Activated CD8-positive, alpha-beta memory T cell treated with anti-CD3 and anti-CD28 coated beads, Interleukin-2, amount 50 U/mL, for 48 hours (primary cell): ENCODE data around the gene TMC6.
A peak's percentile ranks its signal among the peaks of the same experiment; 100 is the strongest.
"Not testable (repeated sequence)": the region's sequence is repeated elsewhere in the genome, so short reads cannot be mapped to it uniquely, and the experiment has no call there.

Source experiments
- DNase-seq: peaks from one replicate; pipeline ENCODE4 v3.0.0-alpha.2; 2020

Gene TMC6

GRCh38 chr17:78154903-78155811 is 26.6 kb upstream of the TMC6 start:
- DNase-seq, result no peak

DNA sequence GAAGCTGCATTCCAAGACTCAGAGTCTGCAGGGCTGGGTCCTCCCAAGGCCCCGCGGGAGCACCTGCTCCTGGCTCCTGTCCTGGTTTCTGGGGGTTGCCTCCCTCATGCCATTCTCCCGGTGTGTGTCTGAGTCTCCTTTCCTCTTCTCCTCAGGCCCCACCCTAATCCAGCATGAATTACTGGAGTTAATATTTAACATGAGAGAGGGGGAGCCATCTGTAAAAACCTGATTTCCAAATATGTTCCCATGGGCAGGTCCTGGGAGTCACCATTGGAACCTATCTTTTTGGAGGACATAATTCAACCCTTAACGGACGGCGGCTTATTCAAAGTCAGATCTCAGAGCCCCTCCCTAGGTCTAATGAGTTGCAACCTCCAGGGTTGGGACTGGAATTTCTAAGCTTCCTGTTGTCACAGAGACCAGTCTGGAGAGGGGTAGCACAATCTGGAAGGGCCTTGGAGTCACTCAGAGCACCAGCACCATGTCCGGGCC is 23.0 kb upstream of the TMC6 start:
- DNase-seq, result no peak

GRCh38 chr17:78148286-78149016 is 19.9 kb upstream of the TMC6 start:
- DNase-seq, result no peak

DNA sequence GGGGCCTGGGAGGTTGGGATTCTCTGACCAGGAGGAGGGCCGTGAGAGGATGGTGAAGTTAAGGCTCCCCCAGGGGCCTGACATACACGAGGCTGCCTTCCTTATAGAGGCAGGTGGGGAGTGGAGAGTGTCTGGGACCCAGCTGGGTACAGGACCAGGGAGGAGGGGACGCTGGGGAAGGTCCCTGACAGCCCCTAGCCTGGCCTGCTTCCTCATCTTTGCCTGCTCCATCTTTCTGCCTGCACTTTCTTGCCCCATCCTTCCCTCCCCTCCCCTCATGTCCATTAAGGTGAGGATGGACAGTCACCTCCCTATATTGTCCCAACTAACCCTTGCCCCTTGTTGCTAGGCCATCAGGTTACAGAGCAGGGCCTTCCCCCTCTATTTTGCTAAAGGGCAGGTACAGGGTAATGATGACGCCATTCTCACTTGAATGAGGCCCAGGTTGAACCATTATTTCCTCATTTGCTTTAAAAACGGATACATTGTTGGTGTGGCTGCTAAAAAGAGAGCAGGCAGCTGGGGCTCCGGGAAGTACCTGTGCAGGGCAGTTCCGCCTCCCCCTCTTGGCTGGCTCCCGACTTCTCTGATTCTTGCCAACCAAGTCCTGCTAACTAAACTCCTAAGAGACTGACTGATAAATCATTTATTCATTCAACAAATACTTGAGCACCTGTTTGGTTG is 18.9 kb upstream of the TMC6 start:
- DNase-seq, result no peak

GRCh38 chr17:78146881-78147280 is 18.3 kb upstream of the TMC6 start:
- DNase-seq, result no peak

GRCh38 chr17:78146471-78146869 is 17.9 kb upstream of the TMC6 start:
- DNase-seq, result no peak

GRCh38 chr17:78144736-78145641 is 16.4 kb upstream of the TMC6 start:
- DNase-seq, result no peak

DNA sequence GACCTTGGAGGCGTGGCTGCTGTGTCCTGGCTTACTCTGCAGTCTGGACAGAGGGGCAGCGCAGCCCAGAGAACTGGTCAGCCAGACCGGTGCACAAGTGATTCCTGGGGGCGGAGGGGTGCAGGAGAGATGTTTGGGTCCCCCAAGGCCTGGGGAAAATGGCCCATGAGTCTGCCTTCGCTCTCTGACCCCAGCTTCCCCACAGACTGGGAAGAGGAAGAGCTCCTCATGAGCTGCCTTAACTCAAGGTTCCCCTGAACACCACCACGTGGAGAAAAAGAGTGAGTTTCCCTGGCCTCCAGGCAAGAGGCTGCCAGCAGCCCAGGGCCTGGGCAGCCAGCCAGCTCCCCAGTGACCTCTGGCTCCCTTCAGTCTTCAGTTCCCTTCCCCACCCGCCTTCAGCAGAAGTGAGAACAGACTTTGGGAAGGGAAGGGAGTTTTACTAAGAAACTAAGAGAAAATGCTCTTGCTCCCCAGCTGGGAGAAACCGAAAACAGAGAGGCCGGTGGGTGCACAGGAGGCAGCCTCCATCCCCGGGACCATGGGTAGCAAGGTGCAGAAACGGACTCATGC is 15.7 kb upstream of the TMC6 start:
- DNase-seq, result no peak

DNA sequence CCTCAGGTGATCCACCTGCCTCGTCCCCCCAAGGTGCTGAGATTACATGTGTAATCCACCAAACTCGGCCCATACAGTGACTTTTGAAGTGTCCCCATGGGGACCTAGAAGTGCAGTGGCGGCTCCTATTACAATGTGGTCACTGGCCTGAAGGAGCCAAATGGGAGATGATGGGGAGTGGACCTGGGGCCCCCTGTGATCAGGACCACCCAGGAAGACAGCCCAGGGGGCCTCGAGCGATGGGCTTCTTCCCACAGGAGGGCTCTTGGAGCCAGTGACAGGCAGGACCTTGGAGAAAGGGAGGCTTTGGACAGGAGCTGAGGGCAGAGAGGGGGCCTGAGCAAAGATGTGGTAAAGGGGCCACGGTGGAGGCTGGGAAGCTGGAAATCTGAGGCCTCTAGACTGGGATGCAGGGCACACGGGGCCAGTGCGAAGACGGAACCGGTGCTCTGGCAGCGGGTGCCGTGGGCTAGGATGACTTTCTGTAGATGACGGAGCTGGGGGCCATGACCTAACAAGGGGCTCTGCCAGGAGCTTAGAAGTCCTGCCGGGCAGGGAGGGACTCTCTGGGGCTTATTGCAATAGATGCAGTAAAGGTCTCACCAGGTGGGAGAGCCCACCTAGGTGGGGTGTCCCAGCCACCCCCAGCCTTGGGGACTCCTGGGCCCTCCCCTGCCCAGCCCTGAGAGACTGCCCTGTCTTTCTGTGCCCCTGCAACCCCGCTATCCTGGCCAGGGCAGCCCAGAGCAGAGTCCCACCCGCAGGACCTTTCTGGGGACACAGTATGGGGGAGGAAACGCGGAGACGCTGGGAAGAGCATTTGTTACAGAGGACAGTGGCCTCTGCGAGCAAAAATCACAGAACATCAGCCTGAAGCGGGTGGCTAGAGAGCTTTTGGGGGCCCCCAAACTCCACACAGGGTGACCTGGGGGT is 14.9 kb upstream of the TMC6 start:
- DNase-seq, result no peak

DNA sequence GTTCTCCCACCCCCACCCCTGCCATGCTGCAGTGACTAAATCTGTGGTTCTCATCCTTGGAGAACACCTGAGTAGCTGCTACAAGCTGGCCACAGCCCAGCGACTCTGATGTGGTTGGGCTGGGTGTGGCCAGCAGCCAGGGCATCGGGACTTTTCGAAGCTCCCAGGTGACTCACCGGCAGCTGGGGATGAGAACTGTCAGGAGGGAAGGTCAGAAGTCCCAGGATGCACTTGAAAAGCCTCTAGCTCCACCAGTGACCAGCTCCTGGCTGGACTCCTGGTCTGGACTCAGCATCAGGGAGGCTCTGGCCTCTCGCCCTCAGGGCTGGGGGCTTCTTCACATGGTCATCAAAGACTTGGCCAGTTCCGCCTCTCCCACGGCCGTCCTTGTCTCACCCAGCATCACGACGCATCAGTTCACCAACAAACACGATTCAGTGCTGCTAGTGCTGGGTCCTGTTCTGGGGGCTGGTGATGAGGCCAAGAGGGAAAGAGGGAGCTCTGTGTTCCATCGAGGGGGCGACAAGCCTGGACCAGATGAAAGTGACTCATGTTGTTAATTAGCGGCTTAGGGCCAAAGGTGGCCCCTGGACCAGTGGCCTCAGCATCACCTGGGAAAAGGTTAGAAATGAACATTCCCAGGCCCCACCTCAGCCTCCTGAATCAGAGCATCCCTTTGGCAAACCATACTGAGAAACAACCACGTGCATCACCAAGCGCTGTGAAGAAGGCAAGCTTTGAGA is 13.7 kb upstream of the TMC6 start:
- no peak for DNase-seq

DNA sequence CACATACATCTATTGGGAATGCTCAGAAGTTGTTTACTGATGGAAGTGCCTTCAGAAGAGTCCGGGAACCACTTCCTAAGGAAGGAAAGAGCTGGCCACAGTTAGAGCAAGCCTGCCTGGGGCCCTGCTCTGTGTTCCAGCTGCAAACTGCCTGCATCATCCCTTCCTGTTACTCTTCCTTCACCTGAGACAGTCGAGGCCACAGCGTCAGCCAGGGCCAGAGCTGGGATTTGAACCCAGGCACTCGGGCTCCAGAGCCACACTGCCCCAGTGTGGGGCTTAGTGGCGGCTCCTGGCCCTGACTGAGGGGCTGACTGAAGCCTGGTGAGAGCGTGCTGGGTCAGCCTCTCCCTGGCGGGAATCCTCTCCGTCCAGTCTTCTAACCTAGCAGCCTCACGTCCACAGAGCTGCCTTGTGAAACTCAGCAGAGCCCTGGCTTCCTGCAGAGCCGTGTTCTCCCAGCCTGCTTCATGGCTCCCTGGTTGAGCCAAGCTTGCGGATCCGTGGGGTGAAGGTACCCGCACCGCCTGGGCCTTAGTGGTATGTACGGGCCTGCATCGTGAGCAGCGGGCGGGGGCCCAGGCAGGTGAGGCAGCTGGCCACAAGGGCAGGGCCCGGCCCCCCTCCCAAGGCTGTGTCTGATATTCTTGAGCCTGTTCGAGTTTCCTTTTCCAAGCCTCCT is 13.0 kb upstream of the TMC6 start:
- no peak for DNase-seq

DNA sequence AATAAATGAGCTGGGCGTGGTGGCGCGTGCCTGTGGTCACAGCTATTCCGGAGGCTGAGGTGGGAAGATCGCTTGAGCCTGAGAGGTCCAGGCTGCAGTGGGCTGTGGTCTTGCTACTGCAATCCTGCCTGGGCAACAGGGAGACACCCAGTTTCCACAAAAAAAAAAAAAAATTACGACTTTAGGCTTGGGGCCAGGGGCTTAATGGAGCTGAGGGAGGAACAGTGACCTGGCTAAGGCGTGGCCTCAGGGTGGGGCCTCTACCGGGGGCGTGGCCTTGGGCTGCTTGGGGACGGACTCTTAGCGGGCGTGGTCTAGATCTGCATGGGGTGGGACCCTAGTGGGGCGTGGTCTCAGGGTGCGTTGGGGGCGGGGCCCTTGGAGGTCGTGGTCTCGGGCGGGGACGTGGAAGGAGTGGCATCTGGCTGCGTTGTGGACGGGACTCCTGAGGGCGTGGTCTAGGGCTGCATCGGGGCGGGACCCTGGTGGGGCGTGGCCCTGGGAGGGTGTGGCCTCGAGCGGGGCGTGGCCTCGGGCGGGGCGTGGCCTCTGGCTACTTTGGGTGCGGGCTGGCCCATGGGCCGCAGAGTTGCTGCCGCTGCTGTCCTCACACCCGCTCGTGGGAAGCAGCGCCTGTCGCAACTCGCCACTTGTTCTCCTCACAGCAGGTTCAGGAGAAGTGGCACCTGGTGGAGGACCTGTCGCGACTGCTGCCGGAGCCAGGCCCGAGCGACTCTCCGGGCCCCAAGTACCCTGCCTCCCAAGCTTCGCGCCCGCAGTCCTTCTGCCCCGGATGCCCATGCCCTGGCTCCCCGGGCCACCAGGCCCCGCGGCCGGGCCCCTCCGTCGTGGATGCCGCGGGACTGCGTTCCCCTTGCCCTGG is 11.9 kb upstream of the TMC6 start:
- DNase-seq, result peak; percentile 99

DNA sequence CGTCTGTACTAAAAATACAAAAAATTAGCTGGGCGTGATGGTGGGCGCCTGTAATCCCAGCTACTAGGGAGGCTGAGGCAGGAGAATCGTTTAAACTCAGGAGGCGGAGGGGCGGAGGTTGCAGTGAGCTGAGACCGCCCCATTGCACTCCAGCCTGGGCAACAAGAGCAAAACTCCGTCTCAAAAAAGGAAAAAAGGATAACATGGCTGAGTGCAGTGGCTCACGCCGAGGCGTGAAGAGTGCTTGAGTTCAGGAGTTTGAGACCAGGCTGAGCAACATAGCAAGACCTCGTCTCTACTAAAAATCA is 11.3 kb upstream of the TMC6 start:
- DNase-seq, result not testable (repeated sequence)

DNA sequence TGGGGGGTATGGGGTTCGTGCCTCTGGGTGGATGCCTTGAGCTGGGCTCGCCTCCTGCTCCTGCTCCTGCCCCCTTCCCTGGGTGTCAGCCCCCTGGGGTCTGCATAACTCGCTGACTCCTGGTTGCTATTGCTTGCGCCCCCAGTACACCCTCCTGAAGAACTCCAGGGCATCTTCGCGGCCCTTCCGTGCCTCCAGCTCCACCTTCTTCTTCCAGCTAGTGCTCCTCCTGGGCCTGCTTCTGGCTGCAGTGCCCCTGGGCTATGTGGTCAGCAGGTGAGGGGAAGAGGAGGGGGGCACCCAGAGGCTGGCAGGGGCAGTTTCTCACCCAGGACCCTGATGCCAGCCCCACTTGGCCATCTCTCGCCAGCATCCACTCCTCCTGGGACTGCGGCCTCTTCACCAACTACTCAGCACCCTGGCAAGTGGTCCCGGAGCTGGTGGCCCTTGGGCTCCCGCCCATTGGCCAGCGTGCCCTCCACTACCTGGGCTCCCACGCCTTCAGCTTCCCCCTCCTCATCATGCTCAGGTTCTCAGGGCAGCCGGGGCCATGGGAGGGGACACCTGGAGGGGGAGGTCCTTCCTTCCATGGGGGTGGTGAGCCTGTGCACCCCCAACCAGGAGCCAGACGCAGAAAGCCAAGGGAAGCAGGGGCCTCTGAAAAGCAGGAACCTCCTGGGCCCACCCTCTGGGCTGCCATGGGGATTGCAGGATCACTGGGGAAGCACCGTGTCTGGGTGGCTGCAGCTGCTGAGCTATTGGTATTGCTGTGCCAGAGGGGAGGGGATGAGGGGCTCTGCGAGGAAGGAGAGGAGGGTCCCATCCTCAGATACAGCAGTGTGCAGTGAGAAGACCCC is 9.9 kb upstream of the TMC6 start:
- no peak for DNase-seq

DNA sequence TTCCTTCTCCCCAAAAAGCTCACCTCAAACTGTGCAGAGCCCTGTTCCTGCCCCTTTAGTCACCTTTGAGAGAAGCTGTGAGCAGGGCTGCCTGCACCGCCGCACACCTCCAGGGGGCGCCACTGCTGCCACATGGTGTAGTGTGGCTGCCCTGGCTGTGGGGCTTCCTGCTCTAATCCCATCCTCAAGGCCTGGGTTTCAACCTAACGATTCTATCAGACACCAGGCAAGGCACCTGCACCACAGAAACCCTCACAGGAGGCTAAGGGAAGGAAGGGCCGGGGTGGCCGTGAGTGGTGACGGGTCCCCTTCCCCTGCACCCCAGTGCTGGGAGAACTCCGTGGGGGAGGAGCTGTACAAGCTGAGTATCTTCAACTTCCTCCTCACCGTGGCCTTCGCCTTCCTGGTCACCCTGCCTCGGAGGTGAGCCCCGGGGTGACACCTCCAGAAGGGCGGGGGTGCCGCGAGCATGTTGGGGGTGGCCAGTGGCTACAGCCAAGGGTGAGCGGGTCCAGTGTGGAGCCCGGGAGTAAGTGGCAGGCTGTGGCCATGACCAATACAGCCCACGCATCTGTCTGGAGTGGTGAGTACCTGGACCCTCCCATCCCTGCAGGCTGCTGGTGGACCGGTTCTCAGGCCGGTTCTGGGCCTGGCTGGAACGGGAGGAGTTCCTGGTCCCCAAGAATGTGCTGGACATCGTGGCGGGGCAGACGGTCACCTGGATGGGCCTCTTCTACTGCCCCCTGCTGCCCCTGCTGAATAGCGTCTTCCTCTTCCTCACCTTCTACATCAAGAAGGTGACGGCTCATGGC is 9.0 kb upstream of the TMC6 start:
- peak; percentile 85 for DNase-seq

DNA sequence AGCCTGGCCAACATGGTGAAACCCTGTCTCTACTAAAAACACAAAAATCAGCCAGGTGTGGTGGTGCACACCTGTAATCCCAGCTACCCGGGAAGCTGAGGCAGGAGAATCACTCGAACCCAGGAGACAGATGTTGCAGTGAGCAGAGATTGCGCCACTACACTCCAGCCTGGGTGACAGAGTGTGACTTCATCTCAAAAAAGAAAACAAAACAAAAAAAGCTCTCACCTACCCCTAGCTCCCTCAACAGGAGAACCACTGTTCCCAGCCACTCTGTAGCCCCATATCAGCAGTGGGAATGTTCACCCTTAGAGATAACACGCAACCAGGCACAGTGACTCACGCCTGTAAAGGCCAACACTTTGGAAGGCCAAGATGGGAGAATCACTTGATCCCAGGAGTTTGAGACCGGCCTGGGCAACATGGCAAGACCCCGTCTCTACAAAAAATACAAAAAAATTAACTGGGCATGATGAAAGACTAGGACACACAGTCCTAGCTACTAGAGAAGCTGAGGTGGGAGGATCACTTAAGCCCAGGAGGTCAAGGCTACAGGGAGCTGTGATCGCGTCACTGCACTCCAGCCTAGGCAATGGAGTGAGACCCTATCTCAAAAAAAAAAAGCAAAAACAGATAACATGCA is 7.4 kb upstream of the TMC6 start:
- DNase-seq, result no peak
